AG08395 (cell line): ENCODE results near the gene DIAPH2.

Source experiments
- DNase-seq: peaks from one replicate; pipeline ENCODE4 v3.0.0; 2012; ENCODE audit warnings: mixed read lengths, low spot score

Gene DIAPH2

DNA sequence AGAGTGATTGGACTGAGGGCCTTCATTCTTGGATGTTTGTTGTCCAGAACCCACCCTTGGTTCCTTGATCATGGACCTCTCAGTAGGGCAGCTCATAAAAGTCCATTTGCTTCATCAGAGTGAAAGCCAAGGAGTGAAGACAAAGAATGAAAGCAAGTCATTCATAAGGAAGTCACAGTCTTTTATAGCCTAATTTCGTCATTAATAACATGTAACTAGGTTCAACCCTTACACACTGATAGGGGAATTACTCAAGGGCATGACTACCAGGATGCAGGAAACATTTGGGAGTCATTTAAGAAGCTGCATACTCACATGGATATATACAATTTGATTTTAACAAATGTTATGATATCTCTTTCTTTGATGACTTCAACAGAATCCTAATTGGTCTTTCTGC, 294.3 kb downstream of the DIAPH2 start:
- DNase-seq = no peak

DNA sequence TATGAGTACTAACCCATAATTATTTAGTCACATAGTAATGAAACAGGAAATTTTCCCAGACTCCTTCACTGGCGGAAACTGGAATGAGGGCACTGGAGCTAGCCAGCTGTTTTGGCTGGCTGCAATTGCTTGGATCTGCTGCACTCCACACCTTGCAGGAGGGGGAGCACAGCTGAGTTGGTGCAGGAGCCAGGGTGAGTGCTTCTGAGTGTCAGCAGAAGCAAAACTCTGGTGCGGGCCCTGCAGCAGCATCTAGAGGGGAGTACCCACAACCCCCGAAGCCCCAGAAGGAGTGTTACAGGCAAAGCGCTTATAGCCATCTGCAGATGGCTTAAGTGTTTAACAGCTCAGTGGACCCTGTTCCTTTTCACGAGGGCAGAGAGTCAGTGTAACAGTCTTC, 295.1 kb downstream of the DIAPH2 start:
- DNase-seq = no peak

DNA sequence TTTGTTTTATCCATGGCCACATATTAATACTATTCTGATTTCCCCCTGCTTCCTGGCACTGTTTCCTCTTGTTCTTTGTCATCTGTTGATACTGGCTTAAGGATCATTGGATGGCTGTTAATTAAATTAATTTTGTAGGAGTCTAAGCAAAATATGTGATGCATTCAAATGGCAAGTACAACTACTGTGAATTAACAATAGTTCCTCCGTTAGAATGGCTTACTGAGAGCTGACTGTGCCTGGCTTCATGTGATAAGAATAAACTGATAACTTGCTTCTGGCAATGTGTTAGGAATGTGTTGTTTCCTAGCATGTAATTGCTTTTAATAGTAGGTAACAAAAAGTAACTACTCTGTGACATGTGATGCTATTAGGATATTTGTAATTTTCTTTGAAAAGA, 297.5 kb downstream of the DIAPH2 start:
- DNase-seq = no peak

DNA sequence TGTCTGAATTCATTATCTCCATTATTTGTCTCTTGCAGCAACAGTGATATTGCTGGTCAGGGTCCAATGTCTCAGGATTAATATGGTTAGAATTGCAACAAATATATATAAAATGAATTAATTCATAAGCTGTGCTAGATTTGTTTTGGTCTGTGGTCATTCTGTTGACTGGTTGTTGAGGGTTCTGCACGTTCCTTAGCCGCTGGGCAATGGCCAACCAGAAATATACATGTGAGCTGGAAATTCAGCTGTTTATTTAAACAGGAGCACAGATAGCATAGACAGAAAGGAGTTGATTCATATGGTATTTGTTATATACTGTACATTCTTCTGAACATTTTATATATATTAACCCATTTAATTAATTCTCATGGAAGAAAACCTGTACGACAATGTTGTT, 299.9 kb downstream of the DIAPH2 start:
- no peak for DNase-seq

DNA sequence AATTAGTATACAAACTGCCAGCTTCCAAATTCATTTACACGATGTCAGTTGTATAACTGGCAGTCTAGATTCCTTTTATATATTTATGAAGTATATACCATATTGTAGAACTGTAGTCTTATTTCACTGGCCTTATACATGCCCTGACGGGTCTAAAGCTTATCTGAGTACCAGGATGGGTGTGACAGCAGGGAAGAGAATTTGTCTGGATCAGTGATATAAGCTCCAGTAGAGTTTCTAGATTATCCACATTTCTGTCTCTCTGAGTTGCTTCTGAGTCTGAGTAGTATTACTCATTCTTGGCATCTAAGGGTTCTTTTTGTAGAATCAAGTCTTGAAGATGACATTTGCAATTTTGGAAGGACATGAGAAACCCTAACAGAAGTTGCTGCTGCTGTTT, 300.4 kb downstream of the DIAPH2 start:
- no peak for DNase-seq

DNA sequence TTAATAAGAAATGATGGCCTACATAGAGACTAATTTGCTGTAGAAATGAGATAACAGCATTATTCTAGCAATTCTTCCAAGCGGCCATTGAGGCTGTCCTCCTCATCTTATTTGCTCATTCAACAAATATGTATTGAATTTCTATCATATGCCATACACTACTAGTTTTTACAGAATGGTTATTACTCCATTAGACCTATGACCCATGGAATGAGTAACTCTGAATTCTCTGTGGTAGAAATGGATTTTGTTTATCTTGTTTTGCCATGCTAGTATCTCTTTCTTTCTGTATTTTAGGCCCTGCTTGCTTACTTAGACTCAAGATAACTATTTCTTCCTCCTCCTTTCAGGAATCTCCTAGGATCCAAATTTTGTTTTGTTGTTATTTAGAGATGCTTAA, 302.6 kb downstream of the DIAPH2 start:
- DNase-seq = no peak

DNA sequence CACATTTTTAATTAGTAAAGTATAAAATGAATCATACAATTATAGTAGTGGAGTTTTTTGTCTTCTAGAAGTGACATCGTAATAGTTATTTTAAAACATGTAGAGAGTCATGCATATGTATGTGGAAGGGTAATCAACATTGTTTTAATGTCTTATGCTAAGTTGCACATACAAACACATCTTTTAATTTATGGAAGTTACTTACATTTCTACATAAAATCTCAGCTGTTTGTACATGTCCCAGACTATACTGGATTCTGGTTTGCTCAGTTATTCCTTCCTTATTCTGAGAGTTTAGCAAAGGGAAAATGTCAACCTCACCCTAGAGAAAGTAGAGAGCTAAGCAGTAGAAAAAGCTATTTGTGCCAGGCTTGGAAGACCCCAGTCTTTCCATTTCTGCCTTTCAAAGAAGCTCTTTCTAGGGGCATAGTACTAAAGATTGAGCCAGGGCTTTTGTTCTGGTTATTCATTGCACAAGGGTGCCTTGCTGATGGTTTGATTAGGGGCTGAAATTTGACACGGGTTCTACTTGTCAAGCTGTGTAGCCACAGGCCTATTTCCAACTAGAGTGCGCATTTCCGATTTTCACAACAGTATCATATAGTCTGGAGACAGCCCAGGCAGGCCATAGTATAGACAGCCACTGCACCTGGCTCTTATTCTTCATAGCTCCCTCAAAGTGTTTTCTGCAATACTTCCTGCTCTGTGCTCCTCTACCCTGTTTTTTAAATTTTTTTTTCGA, 305.4 kb downstream of the DIAPH2 start:
- DNase-seq = no peak

DNA sequence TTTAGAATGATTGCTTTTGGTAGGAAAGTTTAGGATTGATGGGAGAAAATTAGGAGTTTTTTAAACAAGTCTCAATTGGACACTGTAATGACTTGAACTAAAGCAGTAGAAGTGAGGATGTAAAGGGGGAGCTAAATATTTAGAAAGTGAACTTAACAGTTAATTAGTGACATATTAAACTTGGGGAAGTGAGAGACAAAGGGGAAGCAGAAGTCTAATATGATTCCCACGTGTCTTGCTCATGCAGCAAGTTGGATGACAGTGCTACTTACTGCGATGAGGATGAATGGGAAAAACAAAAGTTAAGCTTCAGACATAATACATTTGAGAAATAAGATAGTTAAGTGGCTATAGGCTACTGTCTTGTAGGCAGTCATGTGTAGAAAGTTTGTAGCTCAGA, 309.5 kb downstream of the DIAPH2 start:
- no peak for DNase-seq

DNA sequence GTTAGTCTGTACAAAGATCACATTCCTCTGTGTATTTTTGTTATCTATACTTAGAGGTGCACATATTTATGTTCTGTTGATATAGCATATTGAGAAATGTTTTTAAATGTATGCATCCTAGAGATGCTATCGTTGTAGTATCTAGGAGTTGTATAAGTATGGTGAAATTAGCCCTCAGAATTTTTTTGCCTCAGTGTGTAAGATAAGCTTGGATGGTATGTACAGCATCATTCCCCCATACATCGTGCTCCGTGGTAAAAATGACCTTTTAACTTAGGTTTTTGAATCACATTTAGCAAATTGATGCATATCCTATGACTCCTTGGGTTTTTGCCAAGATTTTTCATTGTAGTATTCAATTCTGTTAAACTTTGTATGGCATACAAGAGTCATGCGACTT, 312.6 kb downstream of the DIAPH2 start:
- DNase-seq = no peak

DNA sequence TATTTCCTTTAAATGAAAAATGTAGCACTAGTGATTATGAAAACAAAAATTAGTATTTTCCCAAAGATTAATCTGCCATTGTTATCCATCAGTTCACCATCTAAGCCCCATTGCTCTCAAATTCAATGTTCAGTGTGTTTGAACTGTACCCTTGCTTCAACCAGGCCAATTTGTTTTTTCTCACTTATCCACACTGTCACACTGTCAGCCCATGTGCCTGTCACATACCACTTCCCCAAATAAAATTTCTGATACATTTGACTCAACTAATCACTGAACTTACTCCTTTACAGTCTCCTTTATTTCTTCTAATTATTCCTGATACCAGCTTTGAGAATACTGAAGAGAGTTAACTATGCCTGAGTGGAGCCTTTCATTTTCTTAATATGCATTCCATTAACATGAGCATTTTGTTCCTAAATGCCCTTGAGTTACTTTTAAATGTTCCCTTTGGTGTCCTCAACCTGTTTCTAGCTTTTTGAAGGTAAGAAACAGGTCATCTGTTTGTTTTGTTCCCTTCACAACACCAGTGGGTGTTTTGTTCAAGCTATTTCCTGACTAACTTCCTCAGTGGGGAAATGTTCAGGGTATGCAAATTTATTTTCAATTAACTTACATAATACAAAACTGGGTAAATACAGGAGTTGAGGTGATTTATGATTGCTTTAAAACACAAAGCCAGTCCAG, 316.2 kb downstream of the DIAPH2 start:
- no peak for DNase-seq

DNA sequence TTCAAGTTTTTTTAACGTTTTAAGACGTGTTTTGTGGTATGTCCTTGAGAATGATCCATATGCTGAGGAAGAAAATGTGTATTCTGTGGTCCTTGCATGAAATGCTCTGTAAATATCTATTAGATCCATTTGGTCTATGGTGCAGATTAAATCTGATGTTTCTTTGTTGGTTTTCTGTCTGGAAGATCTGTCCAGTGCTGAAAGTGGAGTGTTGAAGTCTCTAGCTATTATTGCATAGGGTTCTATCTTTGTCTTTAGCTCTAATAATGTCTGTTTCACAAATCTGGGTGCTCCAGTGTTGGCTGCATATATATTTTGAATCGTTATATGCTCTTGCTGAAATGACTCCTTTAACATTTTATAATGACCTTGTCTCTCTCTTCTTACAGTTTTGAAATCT, 321.5 kb downstream of the DIAPH2 start:
- no peak for DNase-seq

DNA sequence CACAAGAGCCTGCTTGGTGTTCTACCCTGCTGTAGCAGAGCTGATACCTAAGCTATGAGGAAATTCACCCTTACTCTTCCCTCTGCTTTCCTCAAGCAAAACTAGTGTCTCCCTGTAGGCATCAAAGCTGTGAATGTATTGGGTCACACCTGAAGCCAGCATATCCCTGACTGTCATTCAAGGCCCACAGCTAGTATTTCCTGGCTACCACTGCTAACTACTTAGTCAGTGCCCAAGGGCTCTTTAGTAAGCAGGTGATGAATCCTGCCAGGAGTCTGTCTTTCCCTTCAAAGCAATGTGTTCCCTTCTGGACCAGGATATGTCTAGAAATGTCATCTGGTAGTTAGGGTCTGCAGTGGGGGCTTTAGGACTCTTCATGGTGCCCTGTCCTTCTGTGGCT, 324.7 kb downstream of the DIAPH2 start:
- DNase-seq = no peak

DNA sequence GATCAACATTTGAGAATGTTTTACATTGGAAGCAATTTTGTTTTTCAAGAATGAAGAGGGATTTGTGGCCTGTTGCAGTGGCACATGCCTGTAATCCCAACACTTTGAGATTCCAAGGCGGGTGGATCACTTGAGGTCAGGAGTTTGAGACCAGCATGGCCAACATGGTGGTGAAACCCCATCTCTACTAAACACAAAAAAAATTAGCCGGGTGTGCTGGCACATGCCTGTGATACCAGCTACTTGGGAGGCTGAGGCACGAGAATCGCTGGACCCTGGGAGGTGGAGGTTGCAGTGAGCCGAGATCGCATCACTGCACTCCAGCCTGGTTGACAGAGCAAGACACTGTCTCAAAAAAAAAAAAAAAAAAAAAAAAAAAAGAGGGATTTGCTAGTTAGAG, 326.9 kb downstream of the DIAPH2 start:
- no peak for DNase-seq

DNA sequence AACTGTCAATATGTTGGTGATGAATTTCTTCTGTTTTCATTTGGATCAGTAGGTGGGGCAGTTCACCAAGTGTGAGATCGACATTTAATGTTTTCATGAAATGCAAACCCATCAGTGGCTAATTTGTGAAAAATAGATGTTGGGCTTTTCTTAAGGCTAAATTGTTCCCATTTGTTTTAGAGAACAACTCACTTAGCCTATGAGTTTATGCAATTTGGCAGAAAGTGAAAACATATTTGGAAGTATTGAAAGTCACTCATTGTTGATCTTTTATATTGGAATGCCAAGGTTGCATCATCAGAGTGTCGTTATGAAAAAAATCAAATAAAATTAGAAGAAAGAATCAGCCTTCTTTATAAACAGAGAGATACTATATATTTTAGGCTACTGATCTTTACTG, 331.5 kb downstream of the DIAPH2 start:
- DNase-seq = no peak

DNA sequence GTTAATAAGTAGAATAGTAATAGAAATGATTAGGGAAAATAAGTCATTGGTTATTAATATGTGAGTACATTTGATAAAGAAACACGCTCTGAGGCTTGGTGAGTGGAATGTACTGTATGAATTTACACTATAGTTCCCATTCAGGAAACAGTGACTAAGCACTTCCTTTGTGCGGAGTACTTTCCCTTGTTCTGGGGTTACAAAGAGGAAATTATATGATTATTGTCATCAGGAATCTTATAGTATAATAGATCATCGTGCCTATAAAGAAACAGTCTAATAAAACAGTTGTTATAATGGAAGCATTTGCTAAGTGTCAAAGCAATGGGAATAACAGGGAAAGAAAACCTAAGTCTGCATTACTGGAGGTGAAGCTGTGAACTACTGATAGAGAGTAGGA, 337.0 kb downstream of the DIAPH2 start:
- DNase-seq = no peak

DNA sequence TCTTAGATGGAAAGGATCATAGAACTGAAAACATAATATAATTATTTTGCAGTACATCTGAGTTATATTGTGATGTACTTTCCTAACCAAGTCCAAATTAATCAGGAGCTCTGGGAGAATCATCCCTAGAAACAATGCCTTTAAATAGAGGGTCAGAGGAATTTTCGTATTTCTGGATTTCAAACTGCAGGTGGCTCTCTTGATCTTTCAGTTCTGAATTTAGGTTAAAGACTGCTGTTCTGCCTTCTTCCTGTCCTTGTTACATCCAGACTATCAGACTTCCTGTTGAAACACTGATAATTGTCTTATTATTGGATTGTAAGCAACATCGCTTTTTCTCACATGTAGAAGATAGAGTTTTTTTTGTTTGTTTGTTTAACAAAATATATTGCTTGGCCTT, 341.8 kb downstream of the DIAPH2 start:
- no peak for DNase-seq

DNA sequence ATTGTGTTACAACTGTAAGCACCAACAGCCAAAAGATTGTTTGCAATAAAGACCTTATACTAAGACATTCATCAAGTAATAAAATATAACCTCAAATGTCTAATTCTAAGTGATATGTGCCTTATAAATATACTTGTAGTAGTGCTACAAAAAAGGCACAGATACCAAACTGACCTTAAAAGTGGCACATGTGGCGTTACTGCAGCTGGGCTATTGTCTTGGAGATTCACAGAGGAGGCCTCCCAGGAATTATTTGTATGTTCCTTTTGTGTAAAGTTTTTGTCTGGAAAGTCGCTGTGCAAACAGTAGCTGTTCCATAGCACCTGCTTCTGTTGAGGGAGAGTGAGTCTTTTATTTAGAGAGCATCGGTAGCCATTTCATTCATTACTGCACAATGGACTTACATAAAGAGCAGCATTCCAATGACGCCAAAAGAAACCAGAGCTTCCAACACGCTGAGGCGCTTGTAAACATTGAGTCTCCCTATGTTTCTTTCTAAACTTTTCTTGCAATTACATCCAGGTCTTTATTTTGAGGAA, 342.8 kb downstream of the DIAPH2 start:
- no peak for DNase-seq

DNA sequence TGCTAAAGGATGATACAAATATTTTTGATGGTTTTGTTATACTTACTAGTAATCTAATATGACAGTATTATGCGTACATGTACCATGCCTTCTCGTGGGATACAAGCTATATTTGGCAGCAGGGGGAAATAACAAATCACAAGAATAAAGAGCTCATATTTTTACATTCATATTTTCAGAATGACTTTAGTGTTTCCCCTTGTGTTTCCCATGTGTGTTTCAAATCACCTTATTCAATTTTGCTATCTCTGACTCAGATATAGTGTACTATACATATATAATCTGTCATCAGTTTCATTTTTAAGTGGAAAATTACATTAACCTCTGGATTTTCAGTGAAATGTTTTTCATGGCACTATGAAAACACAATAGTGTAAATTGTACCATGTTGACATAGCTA, 345.8 kb downstream of the DIAPH2 start:
- DNase-seq = no peak

DNA sequence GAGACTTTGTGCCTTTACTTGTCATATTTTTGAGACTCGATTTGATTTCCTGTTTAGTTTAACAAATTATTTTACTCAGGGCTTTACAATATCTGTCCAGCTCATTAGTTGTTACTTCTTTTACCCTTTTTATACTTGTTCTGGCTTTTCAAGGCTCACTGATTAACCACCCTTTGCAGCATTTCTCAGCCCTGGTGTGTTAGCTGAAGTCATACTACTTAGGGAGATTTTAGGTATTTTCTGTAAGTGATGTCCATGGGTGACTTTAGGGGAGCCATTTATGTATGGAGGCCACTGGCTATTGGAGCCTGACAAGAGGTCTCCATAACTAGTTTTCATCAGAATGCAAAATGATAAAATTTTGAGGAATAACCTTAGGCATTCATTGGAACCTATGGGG, 346.3 kb downstream of the DIAPH2 start:
- DNase-seq = no peak

DNA sequence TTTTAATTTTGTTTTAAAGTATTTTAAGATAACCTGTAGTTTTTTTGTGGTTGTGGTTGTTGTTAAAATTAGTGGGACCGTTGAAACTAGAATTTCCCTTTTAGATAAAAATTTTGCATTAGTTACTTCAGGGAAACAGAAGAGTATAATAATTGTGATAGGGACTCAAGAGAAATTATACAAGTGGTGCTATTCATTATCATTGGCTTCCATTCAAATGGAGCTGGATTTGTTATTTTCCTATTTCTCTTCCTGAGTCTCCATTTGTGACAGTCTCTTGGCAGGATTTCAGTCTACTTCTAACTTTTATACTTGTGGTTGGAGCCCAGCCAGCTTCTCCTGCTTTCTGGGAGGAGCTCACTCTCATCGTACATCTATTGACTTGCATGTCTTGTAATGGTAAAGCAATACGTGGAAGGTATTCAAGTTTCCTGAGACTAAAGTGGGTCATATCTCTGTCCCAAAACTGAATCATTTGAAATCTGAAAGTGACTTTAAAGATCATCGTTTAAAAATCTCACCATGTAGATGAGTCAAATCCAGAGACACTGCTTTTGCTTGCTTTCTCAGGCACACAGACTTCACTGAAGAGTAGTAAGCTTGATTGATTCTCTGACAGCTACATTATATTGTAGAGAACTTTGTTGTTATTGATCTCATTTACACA, 354.9 kb downstream of the DIAPH2 start:
- no peak for DNase-seq

DNA sequence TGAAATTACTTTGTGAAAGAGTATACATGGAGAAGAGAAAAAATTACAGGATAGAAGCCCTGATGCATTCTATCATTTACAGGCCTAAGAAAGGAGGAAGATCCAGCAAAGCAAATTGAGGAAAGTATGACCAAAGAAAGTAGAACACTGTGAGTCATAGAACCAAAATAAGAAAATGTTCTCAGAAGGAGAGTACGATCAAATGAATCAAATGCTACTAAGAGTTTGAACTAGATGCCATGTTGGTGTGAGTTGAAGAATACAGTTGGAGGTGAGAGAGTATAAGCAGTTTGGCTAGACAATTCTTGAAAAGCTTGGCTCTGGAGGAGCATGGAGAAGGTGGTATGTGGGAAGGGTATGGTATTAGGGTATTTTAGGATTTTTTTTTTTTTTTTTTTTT, 360.8 kb downstream of the DIAPH2 start:
- no peak for DNase-seq

DNA sequence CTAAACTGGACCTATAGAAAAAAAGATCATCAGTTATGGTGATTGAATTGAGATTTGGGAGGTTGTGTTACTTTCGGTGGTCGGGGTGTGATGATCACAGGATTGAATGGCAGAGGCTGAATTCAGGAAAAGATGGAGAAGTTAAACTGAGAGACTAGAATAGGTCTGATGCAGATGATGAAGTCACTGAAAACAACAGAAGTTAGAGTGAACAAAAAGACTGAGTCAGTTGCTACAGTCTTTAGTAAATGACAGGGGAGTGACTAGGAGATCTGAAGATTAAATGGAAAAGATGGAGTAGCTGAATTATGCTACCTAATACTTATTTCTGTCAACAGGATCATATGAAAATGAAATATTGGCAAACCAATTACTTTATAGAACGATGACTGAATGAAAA, 362.2 kb downstream of the DIAPH2 start:
- DNase-seq = no peak

DNA sequence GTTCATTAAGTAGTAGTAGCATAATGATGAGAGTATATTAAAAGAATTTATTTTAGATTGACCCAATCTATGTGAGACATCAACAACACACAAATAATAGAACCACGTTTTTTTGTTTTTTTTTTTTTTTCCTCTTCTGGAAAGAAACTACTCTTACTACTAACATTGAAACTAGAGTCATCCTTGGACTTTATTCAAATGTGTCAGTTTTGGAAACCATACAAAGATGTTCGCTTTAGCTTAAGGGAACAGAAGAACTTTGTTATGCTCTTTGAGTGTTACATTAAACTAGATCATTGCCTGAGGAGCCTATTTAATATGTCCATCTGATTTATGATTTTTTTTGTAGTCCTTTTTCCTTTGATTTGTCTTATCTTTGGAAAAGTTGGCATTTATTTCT, 365.8 kb downstream of the DIAPH2 start:
- DNase-seq = no peak
